ENCODE results near the gene DRD3.

DRD3 gene

GRCh38 chr3:114216186-114216970 lies 37.5 kb upstream of the DRD3 start:
- Histone ChIP-seq H3K27me3 (ENCODE audit: control insufficient read depth in 5 of 5, insufficient read depth in 4 of 5, low read length in 5 of 5) (peaks cover 0 to 5% (median 3%) of the 10 kb centered on the region in 5 donors), H3K4me1 (ENCODE audit: control insufficient read depth in 5 of 5, insufficient read depth in 5 of 5, low read length in 5 of 5) (peaks cover 0 to 16% (median 7%) of the 10 kb centered on the region in 5 donors), H3K9me3 (ENCODE audit: control insufficient read depth in 5 of 5, low read length in 5 of 5) (no peaks in the 10 kb centered on the region), H3K27ac (ENCODE audit: low read depth, low read length) (no peak overlapping the region), H3K9ac (ENCODE audit: low read length in 5 of 5) (no peak overlapping the region), H3K4me3 (ENCODE audit: low read depth in 1 of 5, low read length in 5 of 5) (no peak overlapping the region), H3K36me3 (ENCODE audit: control insufficient read depth in 5 of 5, insufficient read depth in 5 of 5, low read length in 5 of 5) (no peaks in the 10 kb centered on the region)

GRCh38 chr3:114214542-114215341 lies 35.9 kb upstream of the DRD3 start:
- Histone ChIP-seq H3K36me3 (ENCODE audit: control insufficient read depth in 5 of 5, insufficient read depth in 5 of 5, low read length in 5 of 5) (no peaks in the 10 kb centered on the region), H3K27me3 (ENCODE audit: control insufficient read depth in 5 of 5, insufficient read depth in 4 of 5, low read length in 5 of 5) (peaks cover 0 to 5% (median 3%) of the 10 kb centered on the region in 5 donors), H3K9ac (ENCODE audit: low read length in 5 of 5) (no peak overlapping the region), H3K9me3 (ENCODE audit: control insufficient read depth in 5 of 5, low read length in 5 of 5) (no peaks in the 10 kb centered on the region), H3K4me1 (ENCODE audit: control insufficient read depth in 5 of 5, insufficient read depth in 5 of 5, low read length in 5 of 5) (peaks cover 0 to 16% (median 7%) of the 10 kb centered on the region in 5 donors), H3K27ac (ENCODE audit: low read depth, low read length) (no peak overlapping the region), H3K4me3 (ENCODE audit: low read depth in 1 of 5, low read length in 5 of 5) (peak overlapping the region in 3 of 5 donors; percentile 20 to 49 (median 40))

- Histone ChIP-seq H3K36me3 (ENCODE audit: control insufficient read depth in 5 of 5, insufficient read depth in 5 of 5, low read length in 5 of 5) (no peaks in the 10 kb centered on the region), H3K9ac (ENCODE audit: low read length in 5 of 5) (no peak overlapping the region), H3K4me1 (ENCODE audit: control insufficient read depth in 5 of 5, insufficient read depth in 5 of 5, low read length in 5 of 5) (peaks cover 0 to 16% (median 7%) of the 10 kb centered on the region in 5 donors), H3K27me3 (ENCODE audit: control insufficient read depth in 5 of 5, insufficient read depth in 4 of 5, low read length in 5 of 5) (peaks cover 0 to 5% (median 3%) of the 10 kb centered on the region in 5 donors), H3K9me3 (ENCODE audit: control insufficient read depth in 5 of 5, low read length in 5 of 5) (no peaks in the 10 kb centered on the region), H3K4me3 (ENCODE audit: low read depth in 1 of 5, low read length in 5 of 5) (peak overlapping the region in 4 of 5 donors; percentile 17 to 49 (median 30)), H3K27ac (ENCODE audit: low read depth, low read length) (no peak overlapping the region)
Observed at GRCh38 chr3:114213627-114214541, 35.0 kb upstream of the DRD3 start.

GRCh38 chr3:114213292-114213626 lies 34.4 kb upstream of the DRD3 start:
- Histone ChIP-seq H3K27ac (ENCODE audit: low read depth, low read length) (no peak overlapping the region), H3K4me3 (ENCODE audit: low read depth in 1 of 5, low read length in 5 of 5) (peak overlapping the region in 2 of 5 donors; percentile 20 to 49), H3K36me3 (ENCODE audit: control insufficient read depth in 5 of 5, insufficient read depth in 5 of 5, low read length in 5 of 5) (no peaks in the 10 kb centered on the region), H3K9me3 (ENCODE audit: control insufficient read depth in 5 of 5, low read length in 5 of 5) (no peaks in the 10 kb centered on the region), H3K9ac (ENCODE audit: low read length in 5 of 5) (no peak overlapping the region), H3K27me3 (ENCODE audit: control insufficient read depth in 5 of 5, insufficient read depth in 4 of 5, low read length in 5 of 5) (peaks cover 0 to 5% (median 3%) of the 10 kb centered on the region in 5 donors), H3K4me1 (ENCODE audit: control insufficient read depth in 5 of 5, insufficient read depth in 5 of 5, low read length in 5 of 5) (peaks cover 0 to 16% (median 7%) of the 10 kb centered on the region in 5 donors)

- H3K36me3 ChIP-seq (ENCODE audit: control insufficient read depth in 5 of 5, insufficient read depth in 5 of 5, low read length in 5 of 5), result no peaks in the 10 kb centered on the region
- no peak overlapping the region for H3K4me3 ChIP-seq (ENCODE audit: low read depth in 1 of 5, low read length in 5 of 5)
- H3K27me3 ChIP-seq (ENCODE audit: control insufficient read depth in 5 of 5, insufficient read depth in 4 of 5, low read length in 5 of 5), result peaks cover 0 to 5% (median 3%) of the 10 kb centered on the region in 5 donors
- peaks cover 0 to 16% (median 7%) of the 10 kb centered on the region in 5 donors for H3K4me1 ChIP-seq (ENCODE audit: control insufficient read depth in 5 of 5, insufficient read depth in 5 of 5, low read length in 5 of 5)
- H3K27ac ChIP-seq (ENCODE audit: low read depth, low read length), result no peak overlapping the region
- H3K9ac ChIP-seq (ENCODE audit: low read length in 5 of 5), result no peak overlapping the region
- H3K9me3 ChIP-seq (ENCODE audit: control insufficient read depth in 5 of 5, low read length in 5 of 5), result no peaks in the 10 kb centered on the region
Observed at GRCh38 chr3:114212646-114213045, 33.8 kb upstream of the DRD3 start.

GRCh38 chr3:114207768-114208167 lies 28.9 kb upstream of the DRD3 start:
- no peak overlapping the region for H3K4me3 ChIP-seq (ENCODE audit: low read depth in 1 of 5, low read length in 5 of 5)
- H3K27ac ChIP-seq (ENCODE audit: low read depth, low read length), result no peak overlapping the region
- peaks cover 0 to 3% (median 0%) of the 10 kb centered on the region in 5 donors for H3K27me3 ChIP-seq (ENCODE audit: control insufficient read depth in 5 of 5, insufficient read depth in 4 of 5, low read length in 5 of 5)
- H3K9ac ChIP-seq (ENCODE audit: low read length in 5 of 5), result no peak overlapping the region
- H3K4me1 ChIP-seq (ENCODE audit: control insufficient read depth in 5 of 5, insufficient read depth in 5 of 5, low read length in 5 of 5), result no peaks in the 10 kb centered on the region
- no peaks in the 10 kb centered on the region for H3K9me3 ChIP-seq (ENCODE audit: control insufficient read depth in 5 of 5, low read length in 5 of 5)
- H3K36me3 ChIP-seq (ENCODE audit: control insufficient read depth in 5 of 5, insufficient read depth in 5 of 5, low read length in 5 of 5), result no peaks in the 10 kb centered on the region

GRCh38 chr3:114206342-114206741 lies 27.5 kb upstream of the DRD3 start:
- no peaks in the 10 kb centered on the region for H3K27me3 ChIP-seq (ENCODE audit: control insufficient read depth in 5 of 5, insufficient read depth in 4 of 5, low read length in 5 of 5)
- H3K9ac ChIP-seq (ENCODE audit: low read length in 5 of 5), result no peak overlapping the region
- no peaks in the 10 kb centered on the region for H3K9me3 ChIP-seq (ENCODE audit: control insufficient read depth in 5 of 5, low read length in 5 of 5)
- no peak overlapping the region for H3K27ac ChIP-seq (ENCODE audit: low read depth, low read length)
- no peak overlapping the region for H3K4me3 ChIP-seq (ENCODE audit: low read depth in 1 of 5, low read length in 5 of 5)
- no peaks in the 10 kb centered on the region for H3K36me3 ChIP-seq (ENCODE audit: control insufficient read depth in 5 of 5, insufficient read depth in 5 of 5, low read length in 5 of 5)
- H3K4me1 ChIP-seq (ENCODE audit: control insufficient read depth in 5 of 5, insufficient read depth in 5 of 5, low read length in 5 of 5), result no peaks in the 10 kb centered on the region

- Histone ChIP-seq H3K36me3 (ENCODE audit: control insufficient read depth in 5 of 5, insufficient read depth in 5 of 5, low read length in 5 of 5) (no peaks in the 10 kb centered on the region), H3K9ac (ENCODE audit: low read length in 5 of 5) (no peak overlapping the region), H3K4me1 (ENCODE audit: control insufficient read depth in 5 of 5, insufficient read depth in 5 of 5, low read length in 5 of 5) (no peaks in the 10 kb centered on the region), H3K9me3 (ENCODE audit: control insufficient read depth in 5 of 5, low read length in 5 of 5) (no peaks in the 10 kb centered on the region), H3K4me3 (ENCODE audit: low read depth in 1 of 5, low read length in 5 of 5) (no peak overlapping the region), H3K27me3 (ENCODE audit: control insufficient read depth in 5 of 5, insufficient read depth in 4 of 5, low read length in 5 of 5) (no peaks in the 10 kb centered on the region), H3K27ac (ENCODE audit: low read depth, low read length) (no peak overlapping the region)
Observed at GRCh38 chr3:114205541-114205940, 26.7 kb upstream of the DRD3 start.

GRCh38 chr3:114194750-114195149 lies 15.9 kb upstream of the DRD3 start:
- no peak overlapping the region for H3K27ac ChIP-seq (ENCODE audit: low read depth, low read length)
- H3K36me3 ChIP-seq (ENCODE audit: control insufficient read depth in 5 of 5, insufficient read depth in 5 of 5, low read length in 5 of 5), result no peaks in the 10 kb centered on the region
- no peak overlapping the region for H3K4me3 ChIP-seq (ENCODE audit: low read depth in 1 of 5, low read length in 5 of 5)
- H3K4me1 ChIP-seq (ENCODE audit: control insufficient read depth in 5 of 5, insufficient read depth in 5 of 5, low read length in 5 of 5), result no peaks in the 10 kb centered on the region
- H3K27me3 ChIP-seq (ENCODE audit: control insufficient read depth in 5 of 5, insufficient read depth in 4 of 5, low read length in 5 of 5), result no peaks in the 10 kb centered on the region
- H3K9me3 ChIP-seq (ENCODE audit: control insufficient read depth in 5 of 5, low read length in 5 of 5), result no peaks in the 10 kb centered on the region
- H3K9ac ChIP-seq (ENCODE audit: low read length in 5 of 5), result no peak overlapping the region
